GM12878 (cell line): ENCODE data around the gene OS9. TPM values are rescaled to one million over a fixed set of nuclear protein-coding genes. Genes with fewer than 3 reads are reported as not detected.

Source experiments
- ATAC-seq: fragments of 200-7000 bp; cut with Tn5 transposase; 3 replicates; pipeline ENCODE4 v1.9.1; 2020; ENCODE audit warnings: mild to moderate bottlenecking, moderate library complexity
- BruUV-seq: library from RNA; stranded (reverse); fragments of 400-500 nt; replicated peaks from 2 replicates; lab custom pipeline; 2021; lab: Mats Ljungman, UMichigan
- CTCF ChIA-PET: fragments of 300-600 bp; sonication (Branson Sonifier 250); formaldehyde crosslinking; extraction: SDS; loops from one replicate; lab custom pipeline; 2021; ENCODE audit warnings: inconsistent platforms; lab: Yijun Ruan, JAX
- POLR2A ChIA-PET: fragments of 350-600 bp; formaldehyde crosslinking; extraction: SDS; loops from one replicate; lab custom pipeline; 2021; ENCODE audit warnings: inconsistent platforms; lab: Charles Lee
- RAD21 ChIA-PET: fragments of 300-600 bp; sonication (Branson Sonifier 250); formaldehyde crosslinking; loops from one replicate; lab custom pipeline; 2023; ENCODE audit warnings: antibody characterized with exemption; ENCODE audit not compliant: unreplicated experiment; lab: Charles Lee
- SMC1A ChIA-PET: fragments of 300-600 bp; sonication (Branson Sonifier 250); formaldehyde crosslinking; loops from one replicate; lab custom pipeline; 2023; ENCODE audit not compliant: unreplicated experiment, uncharacterized antibody; lab: Charles Lee
- DNase-seq: peaks from one replicate; pipeline ENCODE4 v3.0.0-alpha.2; 2011; ENCODE audit warnings: low read depth, low spot score
- FAIRE-seq: peaks from 3 replicates; lab custom pipeline; 2011; peaks lifted over from hg19 to GRCh38; lab: Jason Lieb, UNC
- H2AFZ ChIP-seq: 2 replicates; pipeline ENCODE4 v1.6.0; 2011; ENCODE audit warnings: low read depth, low read length, control low read depth; ENCODE audit not compliant: control insufficient read depth
- H3K27ac ChIP-seq: 2 replicates; pipeline ENCODE4 v1.5.1; 2011; ENCODE audit warnings: control low read depth; ENCODE audit not compliant: control insufficient read depth, insufficient read depth
- H3K27me3 ChIP-seq, 2 experiments: replicated peaks in 1 of 2; 2 replicates each; pipeline versions ENCODE4 v1.6.0 to v1.6.1; 2011; ENCODE audit warnings: low read length in 1 of 2; ENCODE audit not compliant: control insufficient read depth in 2 of 2, insufficient read depth in 2 of 2
- H3K36me3 ChIP-seq, 2 experiments: 2 replicates each; pipeline ENCODE4 v1.5.1; 2011; ENCODE audit warnings: low read length in 1 of 2; ENCODE audit not compliant: control insufficient read depth in 2 of 2, insufficient read depth in 2 of 2
- H3K4me1 ChIP-seq: 2 replicates; pipeline ENCODE4 v1.6.1; 2011; ENCODE audit warnings: mild to moderate bottlenecking, low read length, moderate library complexity, mixed read lengths; ENCODE audit not compliant: control insufficient read depth, insufficient read depth
- H3K4me2 ChIP-seq: 2 replicates; pipeline ENCODE4 v1.6.0; 2011; ENCODE audit warnings: control low read depth; ENCODE audit not compliant: control insufficient read depth, insufficient read depth
- H3K4me3 ChIP-seq: fragments of 200-600 bp; sonication (generic); 2 replicates; pipeline ENCODE4 v1.5.1; 2016
- H3K79me2 ChIP-seq: 2 replicates; pipeline ENCODE4 v1.6.0; 2011; ENCODE audit warnings: low read length; ENCODE audit not compliant: control insufficient read depth, insufficient read depth
- H3K9ac ChIP-seq: 2 replicates; pipeline ENCODE4 v1.8.0; 2011; ENCODE audit warnings: low read length, control low read depth, mixed read lengths; ENCODE audit not compliant: control insufficient read depth, insufficient read depth
- H3K9me3 ChIP-seq: replicated peaks from 3 replicates; pipeline ENCODE4 v1.5.1; 2011; ENCODE audit warnings: mild to moderate bottlenecking, low read length; ENCODE audit not compliant: control insufficient read depth, insufficient read depth
- H4K20me1 ChIP-seq: 2 replicates; pipeline ENCODE4 v1.6.0; 2011; ENCODE audit not compliant: control insufficient read depth, insufficient read depth
- BACH1 ChIP-seq: fragments of 450-650 bp; IDR thresholded peaks from 2 replicates; pipeline ENCODE4 v1.6.1; 2017; ENCODE audit warnings: mild to moderate bottlenecking, borderline replicate concordance
- BCL3 ChIP-seq: IDR thresholded peaks from 2 replicates; pipeline ENCODE4 v1.6.1; 2011; ENCODE audit warnings: borderline replicate concordance, low read depth, mild to moderate bottlenecking, moderate library complexity, low read length; ENCODE audit not compliant: insufficient read depth, poor library complexity, severe bottlenecking
- CTCF ChIP-seq, 3 experiments: IDR thresholded peaks in 2 of 3; conservative IDR thresholded peaks in 1 of 3; 2 replicates each; pipeline ENCODE4 v1.5.1; 2011; ENCODE audit warnings: low read depth in 3 of 3, low read length in 3 of 3, mild to moderate bottlenecking in 3 of 3, control low read depth in 2 of 3, moderate library complexity in 2 of 3, inconsistent platforms in 1 of 3, mixed read lengths in 1 of 3; ENCODE audit not compliant: control insufficient read depth in 2 of 3, insufficient read depth in 1 of 3; ENCODE audit errors: extremely low read depth in 1 of 3
- KLF5 ChIP-seq: fragments of 450-650 bp; IDR thresholded peaks from 2 replicates; pipeline ENCODE4 v1.6.1; 2014; ENCODE audit warnings: mild to moderate bottlenecking; ENCODE audit not compliant: partially characterized antibody
- NFXL1 ChIP-seq: fragments of 450-650 bp; IDR thresholded peaks from 2 replicates; pipeline ENCODE4 v1.6.1; 2017; ENCODE audit warnings: antibody characterized with exemption, mild to moderate bottlenecking, borderline replicate concordance
- NRF1 ChIP-seq: conservative IDR thresholded peaks from 2 replicates; pipeline ENCODE4 v1.6.1; 2011; ENCODE audit warnings: mild to moderate bottlenecking, low read depth, low read length, improper control_type of control experiment
- PML ChIP-seq: IDR thresholded peaks from 2 replicates; pipeline ENCODE4 v1.6.1; 2012; ENCODE audit warnings: low read length, inconsistent platforms
- POLR2AphosphoS5 ChIP-seq: IDR thresholded peaks from 2 replicates; pipeline ENCODE4 v1.6.1; 2011; ENCODE audit warnings: mild to moderate bottlenecking, low read length, inconsistent platforms
- SKIL ChIP-seq: fragments of 450-650 bp; IDR thresholded peaks from 2 replicates; pipeline ENCODE4 v1.6.1; 2017; ENCODE audit warnings: mild to moderate bottlenecking, low read depth, inconsistent platforms; ENCODE audit not compliant: poor library complexity, severe bottlenecking
- SREBF1 ChIP-seq: IDR thresholded peaks from 2 replicates; pipeline ENCODE4 v1.6.1; 2012; ENCODE audit warnings: mild to moderate bottlenecking, low read length
- SUPT20H ChIP-seq: IDR thresholded peaks from 2 replicates; pipeline ENCODE4 v1.6.1; 2011; ENCODE audit warnings: low read depth, mild to moderate bottlenecking, low read length, moderate library complexity, borderline replicate concordance; ENCODE audit not compliant: control insufficient read depth
- ZBTB4 ChIP-seq: fragments of 450-650 bp; formaldehyde crosslinking; IDR thresholded peaks from 2 replicates; pipeline ENCODE4 v1.4.0; 2022; ENCODE audit warnings: mild to moderate bottlenecking, moderate library complexity
- ZNF384 ChIP-seq: IDR thresholded peaks from 2 replicates; pipeline ENCODE4 v1.6.1; 2012; ENCODE audit warnings: low read depth, mild to moderate bottlenecking, low read length, improper control_type of control experiment, borderline replicate concordance
- WGBS: methylation state at CpG from one replicate; pipeline ENCODE4 v1.1.6; 2016; ENCODE audit warnings: low lambda C conversion rate; ENCODE audit not compliant: insufficient replicate concordance, insufficient coverage; ENCODE audit errors: missing lambda C conversion rate; 5-methylcytosine and 5-hydroxymethylcytosine counted together
- in situ Hi-C: fragments of 300-500 bp; cut with MboI; formaldehyde crosslinking; loops from 9 replicates; pipeline ENCODE4 v1.14.3; 2018; ENCODE audit warnings: mixed read lengths
- intact Hi-C: fragments of 100-400 bp; cut with micrococcal nuclease; formaldehyde crosslinking; loops from one replicate; pipeline ENCODE4 v1.14.2; 2022; ENCODE audit not compliant: unreplicated experiment
- polyA plus RNA-seq, 11 experiments: library from polyadenylated mRNA; depleted of rRNA in 4 of 11; unstranded in 6 of 11; stranded (reverse) in 5 of 11; fragments of >200 nt; fragmentation: Nextera tagmentation in 4 of 11; fragmentation: Illumina TruSeq in 1 of 11; extraction: Ambion mirVana in 4 of 11; extraction: Trizol in 1 of 11; gene quantifications; 1 replicate in 1 of 11; 2 replicates in 10 of 11; pipeline versions ENCODE4 v1.2.1 to v1.2.3, GENCODE V29; 2011 to 2016; ENCODE audit warnings: inconsistent platforms in 2 of 11, missing spikeins in 2 of 11, low read depth in 1 of 11
- total RNA-seq, 4 experiments: library from RNA; depleted of rRNA in 3 of 4; stranded (reverse); fragments of >200 nt in 3 of 4; fragmentation: Illumina TruSeq in 1 of 4; extraction: Trizol in 1 of 4; gene quantifications; 2 replicates each; pipeline versions ENCODE4 v1.2.1 to v1.2.3, GENCODE V29; 2013 to 2021

OS9 gene
- total and polyA plus RNA-seq, 10 of the 15 experiments (the other 5 are each of a cell fraction or from before 2014, with no cell fraction given) = 5.2 to 106 (median 79.1) TPM

- no peak overlapping the region for H2AFZ ChIP-seq
- no peak overlapping the region for H3K4me3 ChIP-seq
- H3K36me3 ChIP-seq = peaks cover 1 to 4% of the 10 kb centered on the region in 2 experiments; a peak in 3 of 4 replicates
- ChIA-PET SMC1A (no interaction called here), RAD21 (no interaction called here), CTCF (no interaction called here), POLR2A (no interaction called here)
- H3K79me2 ChIP-seq = peaks cover 18% of the 10 kb centered on the region
- H3K27me3 ChIP-seq = no peaks in the 10 kb centered on the region
- H3K4me1 ChIP-seq = peaks cover 7% of the 10 kb centered on the region
- DNase-seq (no peak), ATAC-seq (no peak), FAIRE-seq (no peak)
- BruUV-seq = no TSS peak
- H3K9ac ChIP-seq = no peak overlapping the region
- H3K27ac ChIP-seq = no peak overlapping the region
- no peaks in the 10 kb centered on the region for H4K20me1 ChIP-seq
- WGBS = 94% methylated on average over 22 of the region's 31 CpGs
- in situ Hi-C loops = no loop called here
- H3K4me2 ChIP-seq = no peak overlapping the region
- no peaks in the 10 kb centered on the region for H3K9me3 ChIP-seq
- intact Hi-C loops = no loop called here
- TF ChIP-seq KLF5 = no peak
- TF ChIP-seq PML = no peak
- TF ChIP-seq POLR2AphosphoS5 = no peak
- no peak for TF ChIP-seq CTCF (IDR thresholded peaks at IDR 0.05 in 2 of 3, conservative IDR thresholded peaks at IDR 0.05 in 1 of 3; ENCODE audit: control insufficient read depth in 2 of 3, extremely low read depth in 1 of 3, insufficient read depth in 1 of 3, low read depth in 3 of 3, low read length in 3 of 3)
- TF ChIP-seq BCL3 = no peak
- TF ChIP-seq SKIL = no peak
- no peak for TF ChIP-seq BACH1
- TF ChIP-seq SREBF1 = no peak
- TF ChIP-seq ZNF384 = no peak
- no peak for TF ChIP-seq NFXL1
- TF ChIP-seq ZBTB4 = no peak
- no peak for TF ChIP-seq SUPT20H
- no peak for TF ChIP-seq NRF1
Measured at GRCh38 chr12:57736741-57737466, 43.0 kb downstream of the OS9 start.
